DOHH2 (cell line): ENCODE data around the gene CABLES1.

ENCODE experiments used
- EZH2phosphoT487 ChIP-seq: fragments of 200-600 bp; sonication (generic); IDR thresholded peaks from 2 replicates; pipeline ENCODE4 v1.6.1; 2017; ENCODE audit warnings: borderline replicate concordance, mild to moderate bottlenecking, antibody characterized with exemption, low read length, moderate library complexity, mixed read lengths
- TF ChIP-seq, protein P1 (sequence below): fragments of 200-600 bp; sonication (generic); IDR thresholded peaks from one replicate; pipeline ENCODE4 v1.5.1; 2014; ENCODE audit warnings: antibody characterized with exemption, mild to moderate bottlenecking, low read depth, low read length; ENCODE audit not compliant: poor library complexity, severe bottlenecking

DNA sequence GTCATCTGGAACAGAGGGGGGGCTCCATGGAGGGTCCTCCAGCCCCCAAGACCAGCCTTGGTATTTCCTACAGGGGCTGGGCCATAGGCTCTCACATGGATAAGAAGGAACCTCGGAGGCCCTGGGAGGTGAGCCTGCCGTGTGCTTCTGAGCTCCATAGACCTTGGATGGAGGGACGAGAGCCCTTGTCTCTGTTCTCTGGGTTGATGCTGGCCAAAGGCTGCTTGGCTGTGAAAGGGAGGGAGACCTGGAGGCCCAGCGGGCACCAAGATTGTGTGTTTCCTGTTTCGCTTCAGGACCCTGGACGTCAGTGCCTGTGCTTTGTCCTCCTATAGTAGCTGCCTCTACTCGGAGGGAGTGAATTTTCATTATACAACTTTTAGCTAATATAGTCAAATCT lies 20.8 kb downstream of the CABLES1 start:
- TF ChIP-seq, protein P1, sequence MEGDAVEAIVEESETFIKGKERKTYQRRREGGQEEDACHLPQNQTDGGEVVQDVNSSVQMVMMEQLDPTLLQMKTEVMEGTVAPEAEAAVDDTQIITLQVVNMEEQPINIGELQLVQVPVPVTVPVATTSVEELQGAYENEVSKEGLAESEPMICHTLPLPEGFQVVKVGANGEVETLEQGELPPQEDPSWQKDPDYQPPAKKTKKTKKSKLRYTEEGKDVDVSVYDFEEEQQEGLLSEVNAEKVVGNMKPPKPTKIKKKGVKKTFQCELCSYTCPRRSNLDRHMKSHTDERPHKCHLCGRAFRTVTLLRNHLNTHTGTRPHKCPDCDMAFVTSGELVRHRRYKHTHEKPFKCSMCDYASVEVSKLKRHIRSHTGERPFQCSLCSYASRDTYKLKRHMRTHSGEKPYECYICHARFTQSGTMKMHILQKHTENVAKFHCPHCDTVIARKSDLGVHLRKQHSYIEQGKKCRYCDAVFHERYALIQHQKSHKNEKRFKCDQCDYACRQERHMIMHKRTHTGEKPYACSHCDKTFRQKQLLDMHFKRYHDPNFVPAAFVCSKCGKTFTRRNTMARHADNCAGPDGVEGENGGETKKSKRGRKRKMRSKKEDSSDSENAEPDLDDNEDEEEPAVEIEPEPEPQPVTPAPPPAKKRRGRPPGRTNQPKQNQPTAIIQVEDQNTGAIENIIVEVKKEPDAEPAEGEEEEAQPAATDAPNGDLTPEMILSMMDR = no peak
- TF ChIP-seq EZH2phosphoT487 = no peak
